OCI-LY7 (cell line): ENCODE results near the gene ARL14EP.

ENCODE experiments used
- CTCF ChIP-seq: fragments of 200-600 bp; sonication (generic); conservative IDR thresholded peaks from 2 replicates; pipeline ENCODE4 v1.5.1; 2014; ENCODE audit warnings: mild to moderate bottlenecking, antibody characterized with exemption, low read length, moderate library complexity, mixed read lengths
- EZH2phosphoT487 ChIP-seq: fragments of 200-600 bp; sonication (generic); IDR thresholded peaks from 2 replicates; pipeline ENCODE4 v1.6.1; 2018; ENCODE audit warnings: low read depth, borderline replicate concordance, mild to moderate bottlenecking, mixed run types, antibody characterized with exemption, low read length, moderate library complexity, mixed read lengths

- no peak for TF ChIP-seq CTCF
- no peak for TF ChIP-seq EZH2phosphoT487
Measured at GRCh38 chr11:30368394-30368793, 45.5 kb downstream of the ARL14EP start.
